ENCODE measurements around the gene ATP7A.

- no peak for TF ChIP-seq PATZ1 (CRISPR knock-in tag; IDR thresholded peaks at IDR 0.05; ENCODE audit: borderline replicate concordance)
- TF ChIP-seq TCF4 (CRISPR knock-in tag; IDR thresholded peaks at IDR 0.05; ENCODE audit: borderline replicate concordance) = no peak
- no peak for TF ChIP-seq ZNF565 (CRISPR knock-in tag; conservative IDR thresholded peaks at IDR 0.05; ENCODE audit: low read depth)
- TF ChIP-seq ZNF70 (CRISPR knock-in tag; IDR thresholded peaks at IDR 0.05) = no peak
- no peak for TF ChIP-seq CSRNP3 (CRISPR knock-in tag; IDR thresholded peaks at IDR 0.05)
- TF ChIP-seq ZFP30 (CRISPR knock-in tag; IDR thresholded peaks at IDR 0.05) = no peak
- TF ChIP-seq, protein P1, sequence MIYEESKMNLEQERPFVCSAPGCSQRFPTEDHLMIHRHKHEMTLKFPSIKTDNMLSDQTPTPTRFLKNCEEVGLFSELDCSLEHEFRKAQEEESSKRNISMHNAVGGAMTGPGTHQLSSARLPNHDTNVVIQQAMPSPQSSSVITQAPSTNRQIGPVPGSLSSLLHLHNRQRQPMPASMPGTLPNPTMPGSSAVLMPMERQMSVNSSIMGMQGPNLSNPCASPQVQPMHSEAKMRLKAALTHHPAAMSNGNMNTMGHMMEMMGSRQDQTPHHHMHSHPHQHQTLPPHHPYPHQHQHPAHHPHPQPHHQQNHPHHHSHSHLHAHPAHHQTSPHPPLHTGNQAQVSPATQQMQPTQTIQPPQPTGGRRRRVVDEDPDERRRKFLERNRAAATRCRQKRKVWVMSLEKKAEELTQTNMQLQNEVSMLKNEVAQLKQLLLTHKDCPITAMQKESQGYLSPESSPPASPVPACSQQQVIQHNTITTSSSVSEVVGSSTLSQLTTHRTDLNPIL (CRISPR knock-in tag; IDR thresholded peaks at IDR 0.05; ENCODE audit: low read depth) = no peak
- no peak for TF ChIP-seq OSR1 (CRISPR knock-in tag; IDR thresholded peaks at IDR 0.05)
- no peak for TF ChIP-seq TSHZ2 (CRISPR knock-in tag; IDR thresholded peaks at IDR 0.05)
- no peak for TF ChIP-seq RARB (CRISPR knock-in tag; IDR thresholded peaks at IDR 0.05)
- TF ChIP-seq GLIS3 (CRISPR knock-in tag; IDR thresholded peaks at IDR 0.05) = no peak
- no peak for TF ChIP-seq ARNTL (CRISPR knock-in tag; IDR thresholded peaks at IDR 0.05; ENCODE audit: borderline replicate concordance, low read depth)
- no peak for TF ChIP-seq ZFP3 (CRISPR knock-in tag; IDR thresholded peaks at IDR 0.05)
- no peak for TF ChIP-seq ISL1 (CRISPR knock-in tag; IDR thresholded peaks at IDR 0.05)
These were observed 66.6 kb downstream of the ATP7A start for GRCh38 chrX:77977095-77977494.
